HepG2 (cell line): ENCODE measurements around the gene GDA. TPM values are rescaled to one million over a fixed set of nuclear protein-coding genes. Genes with fewer than 3 reads are reported as not detected.

Source experiments
- ATAC-seq: fragments of 200-7000 bp; cut with Tn5 transposase; 3 replicates; pipeline ENCODE4 v1.9.1; 2020; ENCODE audit warnings: mild to moderate bottlenecking, moderate library complexity
- BruUV-seq: library from RNA; stranded (reverse); fragments of 400-500 nt; replicated peaks from 2 replicates; lab custom pipeline; 2021; lab: Mats Ljungman, UMichigan
- CTCF ChIA-PET: fragments of 300-600 bp; formaldehyde crosslinking; extraction: SDS; loops from one replicate; lab custom pipeline; 2021; ENCODE audit warnings: low total read pairs, inconsistent platforms, low intra/inter-chr PET ratio; lab: Yijun Ruan, JAX
- POLR2A ChIA-PET: fragments of 350-600 bp; sonication (Branson Sonifier 250); formaldehyde crosslinking; loops from one replicate; lab custom pipeline; 2020; ENCODE audit warnings: antibody characterized with exemption, inconsistent platforms; lab: Yijun Ruan, JAX
- DNase-seq: peaks from one replicate; pipeline ENCODE4 v3.0.0-alpha.2; 2015; ENCODE audit warnings: low spot score
- FAIRE-seq: peaks from 3 replicates; lab custom pipeline; 2011; peaks lifted over from hg19 to GRCh38; lab: Jason Lieb, UNC
- H2AFZ ChIP-seq: one replicate; pipeline ENCODE4 v1.6.1; 2011; ENCODE audit warnings: low read length, inconsistent platforms
- H3K27ac ChIP-seq: fragments of 300-600 bp; 3 replicates; pipeline ENCODE4 v1.8.0; 2011; ENCODE audit warnings: mixed run types, mild to moderate bottlenecking, mixed read lengths, low read length, inconsistent platforms; ENCODE audit not compliant: insufficient read depth; ENCODE audit errors: extremely low read length
- H3K27me3 ChIP-seq, 2 experiments: fragments of 200-600 bp in 1 of 2; 2 replicates in 1 of 2; 3 replicates in 1 of 2; pipeline versions ENCODE4 v1.6.0 to v1.8.0; 2011; ENCODE audit warnings: low read length in 2 of 2, mild to moderate bottlenecking in 2 of 2, moderate library complexity in 2 of 2, inconsistent platforms in 1 of 2; ENCODE audit not compliant: insufficient read depth in 2 of 2, control insufficient read depth in 1 of 2
- H3K36me3 ChIP-seq, 2 experiments: fragments of 200-600 bp in 1 of 2; replicated peaks in 1 of 2; 2 replicates in 1 of 2; 3 replicates in 1 of 2; pipeline versions ENCODE4 v1.5.1 to v1.8.0; 2011; ENCODE audit warnings: low read length in 2 of 2, inconsistent platforms in 1 of 2; ENCODE audit not compliant: insufficient read depth in 2 of 2, control insufficient read depth in 1 of 2
- H3K4me1 ChIP-seq: 2 replicates; pipeline ENCODE4 v1.5.1; 2012; ENCODE audit warnings: low read length, inconsistent platforms; ENCODE audit not compliant: insufficient read depth
- H3K4me2 ChIP-seq: 2 replicates; pipeline ENCODE4 v1.6.0; 2011; ENCODE audit warnings: low read depth, low read length, inconsistent platforms
- H3K4me3 ChIP-seq, 3 experiments: fragments of 200-600 bp in 1 of 3; sonication (generic), shearing (Covaris generic) in 1 of 3; replicated peaks in 1 of 3; 2 replicates each; pipeline ENCODE4 v1.5.1; 2011 to 2016; ENCODE audit warnings: low read length in 3 of 3, inconsistent platforms in 2 of 3, low read depth in 2 of 3, mild to moderate bottlenecking in 2 of 3, control low read depth in 1 of 3, mixed read lengths in 1 of 3; ENCODE audit not compliant: insufficient read depth in 1 of 3
- H3K79me2 ChIP-seq: one replicate; pipeline ENCODE4 v1.6.1; 2011; ENCODE audit warnings: low read length, inconsistent platforms; ENCODE audit not compliant: insufficient read depth
- H3K9ac ChIP-seq: 2 replicates; pipeline ENCODE4 v1.6.0; 2011; ENCODE audit warnings: mild to moderate bottlenecking, low read depth, low read length, inconsistent platforms; ENCODE audit not compliant: insufficient read depth
- H3K9me3 ChIP-seq: 2 replicates; pipeline ENCODE4 v1.5.1; 2012; ENCODE audit warnings: mild to moderate bottlenecking, low read length
- H4K20me1 ChIP-seq: 2 replicates; pipeline ENCODE4 v1.6.0; 2011; ENCODE audit warnings: inconsistent platforms, mild to moderate bottlenecking, low read length, moderate library complexity; ENCODE audit not compliant: insufficient read depth
- ATF7-NPFF ChIP-seq: sonication (generic); formaldehyde crosslinking; IDR thresholded peaks from 2 replicates; pipeline ENCODE4 v1.8.1; 2023; ENCODE audit warnings: mild to moderate bottlenecking, low read depth, missing genetic modification reagents, moderate library complexity
- CEBPB ChIP-seq: IDR thresholded peaks from 2 replicates; pipeline ENCODE4 v1.6.1; 2011; ENCODE audit warnings: low read depth, low read length, improper control_type of control experiment, borderline replicate concordance
- CEBPG ChIP-seq: IDR thresholded peaks from 2 replicates; pipeline ENCODE4 v1.6.1; 2016
- ZNF816 ChIP-seq: sonication (generic); formaldehyde crosslinking; IDR thresholded peaks from 2 replicates; pipeline ENCODE4 v1.8.0; 2022; ENCODE audit warnings: missing genetic modification reagents, mild to moderate bottlenecking, borderline replicate concordance
- WGBS: methylation state at CpG from one replicate; pipeline ENCODE4 v1.1.6; 2017; ENCODE audit warnings: low lambda C conversion rate; 5-methylcytosine and 5-hydroxymethylcytosine counted together
- in situ Hi-C: cut with HindIII; loops from 2 replicates; pipeline ENCODE4 v1.10.0; 2017; ENCODE audit warnings: low pct_unique_long_range_greater_than_20kb; ENCODE audit not compliant: extremely low pct_ligation_motif_present
- intact Hi-C: fragments of 100-400 bp; cut with micrococcal nuclease; formaldehyde crosslinking; loops from one replicate; pipeline ENCODE4 v1.10.0; 2022; ENCODE audit not compliant: unreplicated experiment
- polyA plus RNA-seq, 8 experiments: library from polyadenylated mRNA; depleted of rRNA in 3 of 8; stranded (reverse) in 7 of 8; unstranded in 1 of 8; fragments of >200 nt; fragmentation: Illumina TruSeq in 4 of 8; extraction: Trizol in 4 of 8; gene quantifications; 2 replicates each; pipeline versions ENCODE4 v1.2.1 to v1.2.3, GENCODE V29; 2011 to 2016; ENCODE audit warnings: low read depth in 4 of 8, missing spikeins in 1 of 8, mixed read lengths in 1 of 8; ENCODE audit not compliant: insufficient read depth in 1 of 8
- total RNA-seq, 5 experiments: library from RNA; depleted of rRNA; stranded (reverse); fragments of >200 nt; fragmentation: Illumina TruSeq; extraction: Trizol; gene quantifications; 2 replicates each; pipeline ENCODE4 v1.2.3, GENCODE V29; 2016; ENCODE audit warnings: low read depth in 1 of 5
- TF ChIP-seq, protein P1 (sequence below): sonication (generic); formaldehyde crosslinking; IDR thresholded peaks from 2 replicates; pipeline ENCODE4; 2020; ENCODE audit warnings: missing genetic modification reagents, mild to moderate bottlenecking, borderline replicate concordance
- TF ChIP-seq, protein P2 (sequence below): sonication (generic); IDR thresholded peaks from 2 replicates; pipeline ENCODE4 v1.6.1; 2016; ENCODE audit warnings: low read depth, borderline replicate concordance
- TF ChIP-seq, protein P3 (sequence below): sonication (generic); formaldehyde crosslinking; IDR thresholded peaks from 2 replicates; pipeline ENCODE4 v1.5.0; 2020; ENCODE audit warnings: missing genetic modification reagents
- TF ChIP-seq, protein P4 (sequence below): sonication (generic); formaldehyde crosslinking; IDR thresholded peaks from 2 replicates; pipeline ENCODE4 v1.4.0; 2020; ENCODE audit warnings: mild to moderate bottlenecking, low read depth, missing genetic modification reagents
- TF ChIP-seq, protein P5 (sequence below): sonication (generic); formaldehyde crosslinking; IDR thresholded peaks from 2 replicates; pipeline ENCODE4 v1.9.0; 2021; ENCODE audit warnings: missing genetic modification reagents, borderline replicate concordance

Gene GDA
- total and polyA plus RNA-seq, 2 of the 13 experiments (the other 11 are each of a cell fraction or from before 2014, with no cell fraction given), result 0.15 to 0.99 TPM

DNA sequence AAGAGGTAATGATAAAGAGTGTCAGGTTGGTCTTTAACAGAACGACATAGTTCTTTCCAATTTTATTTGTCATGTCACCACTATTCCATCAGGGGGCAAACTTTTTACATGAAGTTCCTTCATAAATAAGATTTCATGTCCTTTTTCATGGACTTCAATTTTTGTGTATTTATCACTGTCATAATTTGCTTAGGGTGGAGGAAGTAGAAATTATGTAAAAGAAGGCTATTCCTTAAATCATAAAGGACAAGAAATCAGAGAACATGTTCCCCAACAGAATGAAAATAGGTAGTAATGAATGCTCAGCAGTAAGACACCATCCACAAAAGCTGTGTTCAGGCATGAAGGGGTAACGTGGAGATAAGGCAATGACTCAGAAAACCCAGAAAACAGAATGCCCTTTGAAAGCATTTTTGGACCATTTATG lies 143.0 kb downstream of the GDA start (continued):
- TF ChIP-seq, protein P1, sequence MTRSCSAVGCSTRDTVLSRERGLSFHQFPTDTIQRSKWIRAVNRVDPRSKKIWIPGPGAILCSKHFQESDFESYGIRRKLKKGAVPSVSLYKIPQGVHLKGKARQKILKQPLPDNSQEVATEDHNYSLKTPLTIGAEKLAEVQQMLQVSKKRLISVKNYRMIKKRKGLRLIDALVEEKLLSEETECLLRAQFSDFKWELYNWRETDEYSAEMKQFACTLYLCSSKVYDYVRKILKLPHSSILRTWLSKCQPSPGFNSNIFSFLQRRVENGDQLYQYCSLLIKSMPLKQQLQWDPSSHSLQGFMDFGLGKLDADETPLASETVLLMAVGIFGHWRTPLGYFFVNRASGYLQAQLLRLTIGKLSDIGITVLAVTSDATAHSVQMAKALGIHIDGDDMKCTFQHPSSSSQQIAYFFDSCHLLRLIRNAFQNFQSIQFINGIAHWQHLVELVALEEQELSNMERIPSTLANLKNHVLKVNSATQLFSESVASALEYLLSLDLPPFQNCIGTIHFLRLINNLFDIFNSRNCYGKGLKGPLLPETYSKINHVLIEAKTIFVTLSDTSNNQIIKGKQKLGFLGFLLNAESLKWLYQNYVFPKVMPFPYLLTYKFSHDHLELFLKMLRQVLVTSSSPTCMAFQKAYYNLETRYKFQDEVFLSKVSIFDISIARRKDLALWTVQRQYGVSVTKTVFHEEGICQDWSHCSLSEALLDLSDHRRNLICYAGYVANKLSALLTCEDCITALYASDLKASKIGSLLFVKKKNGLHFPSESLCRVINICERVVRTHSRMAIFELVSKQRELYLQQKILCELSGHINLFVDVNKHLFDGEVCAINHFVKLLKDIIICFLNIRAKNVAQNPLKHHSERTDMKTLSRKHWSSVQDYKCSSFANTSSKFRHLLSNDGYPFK, result no peak
- TF ChIP-seq ATF7-NPFF (CRISPR knock-in tag), result no peak
- TF ChIP-seq, protein P2, sequence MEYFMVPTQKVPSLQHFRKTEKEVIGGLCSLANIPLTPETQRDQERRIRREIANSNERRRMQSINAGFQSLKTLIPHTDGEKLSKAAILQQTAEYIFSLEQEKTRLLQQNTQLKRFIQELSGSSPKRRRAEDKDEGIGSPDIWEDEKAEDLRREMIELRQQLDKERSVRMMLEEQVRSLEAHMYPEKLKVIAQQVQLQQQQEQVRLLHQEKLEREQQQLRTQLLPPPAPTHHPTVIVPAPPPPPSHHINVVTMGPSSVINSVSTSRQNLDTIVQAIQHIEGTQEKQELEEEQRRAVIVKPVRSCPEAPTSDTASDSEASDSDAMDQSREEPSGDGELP, result no peak
- TF ChIP-seq, all 625 proteins: peak for 4

DNA sequence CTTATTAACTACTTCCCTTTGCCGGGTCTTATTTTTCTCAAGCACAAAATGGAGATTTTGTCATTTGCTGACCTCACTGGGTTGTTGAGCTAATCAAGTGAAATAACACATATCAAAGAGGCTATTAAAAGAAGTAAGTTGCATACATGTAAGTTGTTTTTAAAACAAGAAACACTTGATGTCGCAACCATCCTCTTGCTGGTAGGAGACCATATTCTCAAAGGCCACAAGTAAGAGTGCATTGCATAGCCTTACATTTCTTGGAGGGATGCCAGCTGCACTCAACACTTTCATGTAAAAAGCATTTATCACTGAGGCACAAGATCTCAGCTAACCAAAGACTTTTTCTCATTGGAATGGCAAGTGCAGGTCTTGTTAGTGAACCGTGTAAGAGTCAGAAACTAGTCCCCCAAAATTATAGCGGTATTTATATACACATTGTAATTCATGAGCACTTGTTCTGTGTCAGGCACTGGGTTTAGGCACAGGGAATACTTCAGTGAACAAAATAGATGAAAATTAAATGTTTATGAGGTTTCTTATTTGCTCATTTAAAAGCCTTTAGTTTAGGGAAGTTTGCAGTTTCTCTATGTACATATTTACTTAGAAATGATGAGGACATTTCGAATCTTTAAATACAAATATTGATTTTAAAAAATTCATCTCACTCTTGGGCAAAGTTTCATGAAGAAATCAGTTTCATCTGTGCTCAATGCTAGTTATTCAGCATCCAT lies 143.8 kb downstream of the GDA start:
- BruUV-seq, result no TSS peak

More for the DNA sequence above, 143.8 kb downstream of the GDA start:
- ChIA-PET POLR2A (interaction anchor here (1.6 kb wide), 1 partner anchor 72 kb away, joined by 6 read pairs; the partner anchor contains the start of gene ZFAND5), CTCF (interaction anchor here (1.4 to 2.6 kb wide), 2 partner anchors 12 to 299 kb away, joined by 4 to 20 read pairs; no protein-coding TSS in a partner anchor)
- ATAC-seq (no peak), FAIRE-seq (no peak), DNase-seq (no peak)
- no peak overlapping the region for H3K4me2 ChIP-seq
- 32% methylated on average over 5 of the region's 5 CpGs for WGBS
- intact Hi-C loops (loop anchor here (1.0 to 5.0 kb wide), 4 partner anchors 72 to 529 kb away; partner anchors contain the start of gene ZFAND5), in situ Hi-C loops (no loop called here)
- no peaks in the 10 kb centered on the region for H3K79me2 ChIP-seq
- H2AFZ ChIP-seq, result no peak overlapping the region
- no peak overlapping the region for H3K27ac ChIP-seq
- no peak overlapping the region for H3K9ac ChIP-seq
- H3K36me3 ChIP-seq, result no peaks in the 10 kb centered on the region
- no peaks in the 10 kb centered on the region for H3K27me3 ChIP-seq
- no peaks in the 10 kb centered on the region for H3K9me3 ChIP-seq
- H3K4me3 ChIP-seq, result no peak overlapping the region
- TF ChIP-seq CEBPB (peak; percentile 64), ZNF816 (CRISPR knock-in tag) (no peak), CEBPG (CRISPR knock-in tag) (peak; percentile 51; the same call in 1 of the 2 replicates)
- TF ChIP-seq, protein P3, sequence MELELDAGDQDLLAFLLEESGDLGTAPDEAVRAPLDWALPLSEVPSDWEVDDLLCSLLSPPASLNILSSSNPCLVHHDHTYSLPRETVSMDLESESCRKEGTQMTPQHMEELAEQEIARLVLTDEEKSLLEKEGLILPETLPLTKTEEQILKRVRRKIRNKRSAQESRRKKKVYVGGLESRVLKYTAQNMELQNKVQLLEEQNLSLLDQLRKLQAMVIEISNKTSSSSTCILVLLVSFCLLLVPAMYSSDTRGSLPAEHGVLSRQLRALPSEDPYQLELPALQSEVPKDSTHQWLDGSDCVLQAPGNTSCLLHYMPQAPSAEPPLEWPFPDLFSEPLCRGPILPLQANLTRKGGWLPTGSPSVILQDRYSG (CRISPR knock-in tag), result no peak
- TF ChIP-seq, protein P4, sequence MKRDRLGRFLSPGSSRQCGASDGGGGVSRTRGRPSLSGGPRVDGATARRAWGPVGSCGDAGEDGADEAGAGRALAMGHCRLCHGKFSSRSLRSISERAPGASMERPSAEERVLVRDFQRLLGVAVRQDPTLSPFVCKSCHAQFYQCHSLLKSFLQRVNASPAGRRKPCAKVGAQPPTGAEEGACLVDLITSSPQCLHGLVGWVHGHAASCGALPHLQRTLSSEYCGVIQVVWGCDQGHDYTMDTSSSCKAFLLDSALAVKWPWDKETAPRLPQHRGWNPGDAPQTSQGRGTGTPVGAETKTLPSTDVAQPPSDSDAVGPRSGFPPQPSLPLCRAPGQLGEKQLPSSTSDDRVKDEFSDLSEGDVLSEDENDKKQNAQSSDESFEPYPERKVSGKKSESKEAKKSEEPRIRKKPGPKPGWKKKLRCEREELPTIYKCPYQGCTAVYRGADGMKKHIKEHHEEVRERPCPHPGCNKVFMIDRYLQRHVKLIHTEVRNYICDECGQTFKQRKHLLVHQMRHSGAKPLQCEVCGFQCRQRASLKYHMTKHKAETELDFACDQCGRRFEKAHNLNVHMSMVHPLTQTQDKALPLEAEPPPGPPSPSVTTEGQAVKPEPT (CRISPR knock-in tag), result no peak
- TF ChIP-seq, protein P5, sequence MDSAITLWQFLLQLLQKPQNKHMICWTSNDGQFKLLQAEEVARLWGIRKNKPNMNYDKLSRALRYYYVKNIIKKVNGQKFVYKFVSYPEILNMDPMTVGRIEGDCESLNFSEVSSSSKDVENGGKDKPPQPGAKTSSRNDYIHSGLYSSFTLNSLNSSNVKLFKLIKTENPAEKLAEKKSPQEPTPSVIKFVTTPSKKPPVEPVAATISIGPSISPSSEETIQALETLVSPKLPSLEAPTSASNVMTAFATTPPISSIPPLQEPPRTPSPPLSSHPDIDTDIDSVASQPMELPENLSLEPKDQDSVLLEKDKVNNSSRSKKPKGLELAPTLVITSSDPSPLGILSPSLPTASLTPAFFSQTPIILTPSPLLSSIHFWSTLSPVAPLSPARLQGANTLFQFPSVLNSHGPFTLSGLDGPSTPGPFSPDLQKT (CRISPR knock-in tag), result no peak
- peaks cover 12% of the 10 kb centered on the region for H3K4me1 ChIP-seq
- no peaks in the 10 kb centered on the region for H4K20me1 ChIP-seq
